HCT116 (cell line): Measurements from ENCODE around the gene SEPHS2. TPM values are rescaled to one million over a fixed set of nuclear protein-coding genes. Genes with fewer than 3 reads are reported as not detected.

Experiments
- ATAC-seq: fragments of 200-7000 bp; cut with Tn5 transposase; 2 replicates; pipeline ENCODE4 v1.9.1; 2020; ENCODE audit warnings: mild to moderate bottlenecking, moderate library complexity
- BruUV-seq: library from RNA; stranded (reverse); fragments of 400-500 nt; replicated peaks from 2 replicates; lab custom pipeline; 2021; lab: Mats Ljungman, UMichigan
- CTCF ChIA-PET: fragments of 300-600 bp; sonication (Branson Sonifier 250); formaldehyde crosslinking; loops from one replicate; lab custom pipeline; 2021; ENCODE audit warnings: antibody characterized with exemption; lab: Charles Lee
- POLR2A ChIA-PET: fragments of 300-600, 350-600 bp; sonication (Branson Sonifier 250); formaldehyde crosslinking; loops from one replicate; lab custom pipeline; 2021; ENCODE audit warnings: antibody characterized with exemption; lab: Charles Lee
- RAD21 ChIA-PET, 2 experiments: fragments of 300-600 bp; sonication (Branson Sonifier 250); formaldehyde crosslinking; loops; one replicate each; lab custom pipeline; 2023; ENCODE audit warnings: low total read pairs in 2 of 2; ENCODE audit not compliant: uncharacterized antibody in 2 of 2, unreplicated experiment in 2 of 2, low non-redundant PET in 1 of 2; lab: Charles Lee
- DNase-seq: peaks from one replicate; pipeline ENCODE4 v3.0.0-alpha.2; 2010; ENCODE audit warnings: low read depth, low spot score
- H2AFZ ChIP-seq: fragments of 200-600 bp; shearing (Covaris generic), sonication (generic); 2 replicates; pipeline ENCODE4 v1.6.1; 2017; ENCODE audit warnings: low read depth, mixed run types, mixed read lengths, antibody characterized with exemption, low read length; ENCODE audit not compliant: poor library complexity, severe bottlenecking
- H3K27ac ChIP-seq: 2 replicates; pipeline ENCODE4 v1.5.1; 2012; ENCODE audit warnings: low read depth, low read length
- H3K27me3 ChIP-seq: fragments of 200-600 bp; sonication (generic); 2 replicates; pipeline ENCODE4 v1.6.1; 2016; ENCODE audit warnings: mixed run types, low read length, mixed read lengths; ENCODE audit not compliant: insufficient read depth
- H3K36me3 ChIP-seq, 2 experiments: fragments of 200-500 bp in 1 of 2; fragments of 200-600 bp in 1 of 2; sonication (Bioruptor generic) in 1 of 2; sonication (generic) in 1 of 2; 2 replicates each; pipeline versions ENCODE4 v1.5.1 to v1.6.1; 2014 to 2016; ENCODE audit warnings: low read length in 2 of 2, inconsistent platforms in 1 of 2, mixed read lengths in 1 of 2, mixed run types in 1 of 2; ENCODE audit not compliant: insufficient read depth in 2 of 2, control insufficient read depth in 1 of 2
- H3K4me1 ChIP-seq, 2 experiments: fragments of 200-600 bp in 1 of 2; sonication (generic) in 1 of 2; 2 replicates each; pipeline versions ENCODE4 v1.5.1 to v1.6.1; 2012 to 2017; ENCODE audit warnings: low read length in 2 of 2, inconsistent platforms in 1 of 2, mild to moderate bottlenecking in 1 of 2, mixed read lengths in 1 of 2, mixed run types in 1 of 2, moderate library complexity in 1 of 2; ENCODE audit not compliant: insufficient read depth in 2 of 2, control insufficient read depth in 1 of 2
- H3K4me2 ChIP-seq: fragments of 200-600 bp; sonication (generic); 2 replicates; pipeline ENCODE4 v1.6.1; 2017; ENCODE audit warnings: mixed run types, low read length, mixed read lengths
- H3K4me3 ChIP-seq, 2 experiments: fragments of 200-600 bp in 1 of 2; sonication (generic) in 1 of 2; replicated peaks in 1 of 2; 2 replicates each; pipeline ENCODE4 v1.5.1; 2011 to 2016; ENCODE audit warnings: low read length in 2 of 2, control low read depth in 1 of 2, low read depth in 1 of 2, mild to moderate bottlenecking in 1 of 2, mixed read lengths in 1 of 2, mixed run types in 1 of 2
- H3K79me2 ChIP-seq: fragments of 200-600 bp; sonication (generic); 2 replicates; pipeline ENCODE4 v1.6.1; 2017; ENCODE audit warnings: mild to moderate bottlenecking, mixed run types, low read length, moderate library complexity, mixed read lengths; ENCODE audit not compliant: insufficient read depth
- H3K9ac ChIP-seq: fragments of 200-600 bp; sonication (generic); 2 replicates; pipeline ENCODE4 v1.6.1; 2016; ENCODE audit warnings: low read length, mixed read lengths
- H3K9me2 ChIP-seq: fragments of 200-600 bp; sonication (generic), shearing (Covaris generic); 2 replicates; pipeline ENCODE4 v1.6.1; 2017; ENCODE audit warnings: mixed run types, mild to moderate bottlenecking, moderate library complexity; ENCODE audit not compliant: insufficient read depth
- H3K9me3 ChIP-seq, 2 experiments: fragments of 200-500 bp in 1 of 2; fragments of 200-600 bp in 1 of 2; sonication (Bioruptor generic) in 1 of 2; sonication (generic) in 1 of 2; 2 replicates each; pipeline ENCODE4 v1.6.1; 2014 to 2017; ENCODE audit warnings: low read length in 2 of 2, mixed read lengths in 2 of 2, inconsistent platforms in 1 of 2, low read depth in 1 of 2, mild to moderate bottlenecking in 1 of 2, mixed run types in 1 of 2, moderate library complexity in 1 of 2; ENCODE audit not compliant: control insufficient read depth in 1 of 2, insufficient read depth in 1 of 2
- H4K20me1 ChIP-seq: fragments of 200-600 bp; sonication (generic), shearing (Covaris generic); 2 replicates; pipeline ENCODE4 v1.6.1; 2017; ENCODE audit warnings: mixed run types, mild to moderate bottlenecking, moderate library complexity; ENCODE audit not compliant: insufficient read depth
- ATF3 ChIP-seq: IDR thresholded peaks from 2 replicates; pipeline ENCODE4 v1.6.1; 2012
- CBX3 ChIP-seq: IDR thresholded peaks from 2 replicates; pipeline ENCODE4 v1.6.1; 2012; ENCODE audit warnings: low read depth
- CEBPB ChIP-seq: IDR thresholded peaks from 2 replicates; pipeline ENCODE4 v1.6.1; 2012; ENCODE audit warnings: low read depth
- CTCF ChIP-seq, 3 experiments: fragments of 200-600 bp in 1 of 3; sonication (generic) in 1 of 3; IDR thresholded peaks in 2 of 3; conservative IDR thresholded peaks in 1 of 3; 2 replicates each; pipeline ENCODE4 v1.5.1; 2012 to 2017; ENCODE audit warnings: low read depth in 2 of 3, low read length in 2 of 3, antibody characterized with exemption in 1 of 3, borderline replicate concordance in 1 of 3, control low read depth in 1 of 3, mild to moderate bottlenecking in 1 of 3, mixed read lengths in 1 of 3, mixed run types in 1 of 3, moderate library complexity in 1 of 3; ENCODE audit not compliant: insufficient read depth in 1 of 3
- ELF1 ChIP-seq: IDR thresholded peaks from 2 replicates; pipeline ENCODE4 v1.6.1; 2012; ENCODE audit warnings: low read depth, borderline replicate concordance
- EZH2 ChIP-seq: fragments of 200-600 bp; sonication (generic); IDR thresholded peaks from 2 replicates; pipeline ENCODE4 v1.6.1; 2017; ENCODE audit warnings: antibody characterized with exemption, mixed run types
- EZH2phosphoT487 ChIP-seq: fragments of 200-600 bp; IDR thresholded peaks from 2 replicates; pipeline ENCODE4 v1.6.1; 2018; ENCODE audit warnings: antibody characterized with exemption, borderline replicate concordance
- FOSL1 ChIP-seq: IDR thresholded peaks from 2 replicates; pipeline ENCODE4 v1.6.1; 2012; ENCODE audit warnings: low read depth
- JUND ChIP-seq: IDR thresholded peaks from 2 replicates; pipeline ENCODE4 v1.6.1; 2012
- MAX ChIP-seq: IDR thresholded peaks from 2 replicates; pipeline ENCODE4 v1.6.1; 2012
- POLR2A ChIP-seq: IDR thresholded peaks from 2 replicates; pipeline ENCODE4 v1.7.0; 2011; ENCODE audit warnings: borderline replicate concordance; ENCODE audit not compliant: insufficient read depth, insufficient read length; ENCODE audit errors: extremely low read depth
- POLR2AphosphoS5 ChIP-seq: IDR thresholded peaks from 2 replicates; pipeline ENCODE4 v1.6.1; 2011; ENCODE audit warnings: mild to moderate bottlenecking, low read depth, low read length, moderate library complexity
- RAD21 ChIP-seq: IDR thresholded peaks from 2 replicates; pipeline ENCODE4 v1.6.1; 2012; ENCODE audit warnings: low read depth, mild to moderate bottlenecking
- SIN3A ChIP-seq: IDR thresholded peaks from 2 replicates; pipeline ENCODE4 v1.6.1; 2012; ENCODE audit warnings: low read depth
- SRF ChIP-seq: IDR thresholded peaks from 2 replicates; pipeline ENCODE4 v1.6.1; 2012; ENCODE audit warnings: low read depth
- TCF7L2 ChIP-seq: IDR thresholded peaks from 2 replicates; pipeline ENCODE4 v1.7.0; 2011; ENCODE audit warnings: borderline replicate concordance, inconsistent platforms; ENCODE audit not compliant: insufficient read depth, insufficient read length; ENCODE audit errors: extremely low read depth
- YY1 ChIP-seq: IDR thresholded peaks from 2 replicates; pipeline ENCODE4 v1.6.1; 2011; ENCODE audit warnings: low read length, low read depth, moderate library complexity, mild to moderate bottlenecking; ENCODE audit not compliant: insufficient replicate concordance; ENCODE audit errors: extremely low read depth
- ZBTB33 ChIP-seq: IDR thresholded peaks from 2 replicates; pipeline ENCODE4 v1.6.1; 2011; ENCODE audit warnings: mild to moderate bottlenecking, low read length, moderate library complexity; ENCODE audit not compliant: insufficient replicate concordance; ENCODE audit errors: extremely low read depth
- ZFX ChIP-seq: fragments of 450-650 bp; IDR thresholded peaks from 2 replicates; pipeline ENCODE4 v1.6.1; 2017
- intact Hi-C: fragments of 100-400 bp; cut with micrococcal nuclease; formaldehyde crosslinking; loops from 2 replicates; pipeline ENCODE4 v1.10.0; 2022
- total RNA-seq: library from RNA; stranded (reverse); gene quantifications from one replicate; pipeline ENCODE4 v1.2.1, GENCODE V29; 2021; ENCODE audit not compliant: unreplicated experiment

Gene SEPHS2
- total RNA-seq, 1 experiment from 2014 or later, result 51.3 TPM

DNA sequence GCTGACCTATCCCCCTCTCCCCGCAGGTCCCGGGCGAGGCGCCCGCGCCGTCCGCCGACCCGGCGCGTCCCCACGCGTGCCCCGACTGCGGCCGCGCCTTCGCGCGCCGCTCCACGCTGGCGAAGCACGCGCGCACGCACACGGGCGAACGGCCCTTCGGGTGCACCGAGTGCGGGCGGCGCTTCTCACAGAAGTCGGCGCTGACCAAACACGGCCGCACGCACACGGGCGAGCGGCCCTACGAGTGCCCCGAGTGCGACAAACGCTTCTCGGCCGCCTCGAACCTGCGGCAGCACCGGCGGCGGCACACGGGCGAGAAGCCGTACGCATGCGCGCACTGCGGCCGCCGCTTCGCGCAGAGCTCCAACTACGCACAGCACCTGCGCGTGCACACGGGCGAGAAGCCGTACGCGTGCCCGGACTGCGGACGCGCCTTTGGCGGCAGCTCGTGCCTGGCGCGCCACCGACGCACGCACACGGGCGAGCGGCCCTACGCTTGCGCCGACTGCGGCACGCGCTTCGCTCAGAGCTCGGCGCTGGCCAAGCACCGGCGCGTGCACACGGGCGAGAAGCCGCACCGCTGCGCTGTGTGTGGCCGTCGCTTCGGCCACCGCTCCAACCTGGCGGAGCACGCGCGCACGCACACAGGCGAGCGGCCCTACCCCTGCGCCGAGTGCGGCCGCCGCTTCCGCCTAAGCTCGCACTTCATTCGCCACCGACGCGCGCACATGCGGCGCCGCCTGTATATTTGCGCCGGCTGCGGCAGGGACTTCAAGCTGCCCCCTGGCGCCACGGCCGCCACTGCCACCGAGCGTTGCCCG lies 27.9 kb downstream of the SEPHS2 start:
- peak overlapping the region; percentile 83 for H3K27ac ChIP-seq
- peaks cover 3% of the 10 kb centered on the region; the same call in 1 of the 2 replicates for H4K20me1 ChIP-seq
- DNase-seq, result peak; percentile 91
- CTCF ChIA-PET, result interaction anchor here (0.7 to 4.9 kb wide), 13 partner anchors 9 to 325 kb away, joined by 3 to 52 read pairs (median 4); partner anchors contain the start of genes DCTPP1, TBC1D10B, ZNF48 and ZNF771
- intact Hi-C loops, result no loop called here
- TF ChIP-seq RAD21, result no peak
- TF ChIP-seq CTCF (IDR thresholded peaks at IDR 0.05 in 2 of 3, conservative IDR thresholded peaks at IDR 0.05 in 1 of 3; ENCODE audit: borderline replicate concordance in 1 of 3, insufficient read depth in 1 of 3, low read depth in 2 of 3, low read length in 2 of 3), result peak in 1 of 3 experiments; percentile 35; a peak in 1 of 6 replicates
- TF ChIP-seq CEBPB, result no peak
- TF ChIP-seq EZH2phosphoT487, result no peak
- TF ChIP-seq SRF, result no peak
- peak; percentile 63 for TF ChIP-seq TCF7L2
- TF ChIP-seq POLR2AphosphoS5, result peak; percentile 69
- no peak for TF ChIP-seq ZBTB33
- no peak for TF ChIP-seq ELF1
- 0 out of 2 replicates have a peak, but pooled peaks have one; percentile 35 for TF ChIP-seq SIN3A
- TF ChIP-seq CBX3, result peak; percentile 45; the same call in 1 of the 2 replicates
- TF ChIP-seq ZFX, result 0 out of 2 replicates have a peak, but pooled peaks have one; percentile 23
- peak; percentile 97 for TF ChIP-seq MAX
- peak; percentile 4 for TF ChIP-seq YY1
- peak; percentile 13 for TF ChIP-seq POLR2A
- no peak for TF ChIP-seq FOSL1
- TF ChIP-seq JUND, result no peak
- TF ChIP-seq ATF3, result no peak
- no peak for TF ChIP-seq EZH2
- peaks cover 6 to 39% of the 10 kb centered on the region in 2 experiments; a peak in 3 of 4 replicates for H3K4me1 ChIP-seq
- H3K27me3 ChIP-seq, result no peaks in the 10 kb centered on the region
- H3K79me2 ChIP-seq, result peaks cover 20% of the 10 kb centered on the region
- RAD21 ChIA-PET, result interaction anchor here (0.6 to 1.4 kb wide), 6 partner anchors 9 to 40 kb away, joined by 3 to 13 read pairs (median 4); partner anchors contain the start of genes DCTPP1 (in 2 of the 2) and ZNF771 (in 1 of the 2)
- H3K9me2 ChIP-seq, result no peaks in the 10 kb centered on the region
- no peak overlapping the region for H2AFZ ChIP-seq
- no peaks in the 10 kb centered on the region for H3K9me3 ChIP-seq
- H3K4me3 ChIP-seq, result peak overlapping the region; percentile 26 to 44
- H3K9ac ChIP-seq, result peak overlapping the region; percentile 65
- POLR2A ChIA-PET, result interaction anchor here (0.9 to 2.0 kb wide), 7 partner anchors 8 to 216 kb away, joined by 3 to 15 read pairs (median 5); partner anchors contain the start of genes DCTPP1, ZNF48, ZNF764 and ZNF771
- BruUV-seq, result no TSS peak
- peaks cover 10 to 30% of the 10 kb centered on the region in 2 experiments; a peak in 2 of 4 replicates for H3K36me3 ChIP-seq
- peak; percentile 91 for ATAC-seq
- H3K4me2 ChIP-seq, result peak overlapping the region; percentile 79
